ENCODE data around the gene ANKRD44. TPM values are rescaled to one million over a fixed set of nuclear protein-coding genes. Genes with fewer than 3 reads are reported as not detected.
"Not testable (repeated sequence)": the region's sequence is repeated elsewhere in the genome, so short reads cannot be mapped to it uniquely, and the experiment has no call there.

ANKRD44 gene
- total RNA-seq, 6 experiments from 2014 or later = 3.8 to 5.7 (median 4.7) TPM

DNA sequence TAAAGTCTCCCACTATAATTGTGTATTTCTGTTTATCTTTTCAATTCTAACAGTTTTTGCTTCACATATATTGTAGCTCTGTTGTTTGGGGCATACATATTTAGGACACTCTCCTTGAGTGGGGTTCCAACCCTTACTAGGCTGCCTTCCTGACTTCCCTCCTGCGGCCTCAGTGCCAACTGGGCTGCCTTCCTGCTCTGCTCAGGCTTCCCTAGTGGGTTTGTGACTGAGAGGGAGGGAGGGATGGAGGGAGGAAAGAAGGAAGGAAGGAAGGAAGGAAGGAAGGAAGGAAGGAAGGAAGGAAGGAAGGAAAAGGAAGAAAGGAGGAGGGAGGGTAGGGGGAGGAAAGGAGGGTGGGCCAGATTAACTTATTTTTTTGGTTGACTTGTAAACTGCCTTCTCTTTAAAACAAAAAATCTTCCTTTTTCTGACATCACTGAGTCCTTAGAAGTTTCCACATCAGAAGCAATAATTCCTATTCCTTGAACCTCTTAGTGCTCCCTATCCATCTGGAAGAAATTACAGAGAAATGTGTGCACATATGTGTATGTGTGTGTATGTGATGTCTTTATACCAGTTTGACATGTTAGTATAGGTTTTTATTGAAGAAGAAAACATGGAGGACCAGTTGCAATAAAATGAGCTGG is 238.7 kb downstream of the ANKRD44 start:
- Mint-ChIP-seq H3K27ac (no peak overlapping the region), H3K4me3 (no peak overlapping the region; the same call in 1 of the 2 replicates), H3K27me3 (ENCODE audit: insufficient read depth) (no peaks in the 10 kb centered on the region), H3K4me1 (ENCODE audit: low read depth) (peaks cover 19% of the 10 kb centered on the region), H3K9me3 (no peaks in the 10 kb centered on the region), H3K36me3 (ENCODE audit: low read depth) (no peaks in the 10 kb centered on the region)
- TF ChIP-seq CTCF (IDR thresholded peaks at IDR 0.05) = no peak
- no peak for DNase-seq

DNA sequence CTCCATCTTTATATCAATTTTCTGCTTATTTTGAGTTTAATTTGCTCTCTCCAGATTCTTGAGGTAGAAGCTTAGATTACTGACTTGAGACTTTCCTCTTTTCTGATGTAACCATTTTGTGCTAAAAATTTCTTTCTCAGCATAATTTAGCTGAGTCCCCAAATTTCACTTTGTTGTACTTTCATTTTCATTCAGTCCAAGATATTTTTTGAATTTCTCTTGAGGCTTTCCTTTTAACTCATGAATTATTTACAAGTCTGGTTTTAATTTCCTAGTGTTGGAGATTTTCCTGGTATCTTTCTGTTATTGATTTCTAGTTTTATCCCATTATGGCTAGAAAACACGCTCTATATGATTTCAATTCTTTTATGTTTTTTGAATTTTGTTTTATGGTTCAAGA is 239.4 kb downstream of the ANKRD44 start:
- Mint-ChIP-seq H3K4me1 (ENCODE audit: low read depth) (peaks cover 19% of the 10 kb centered on the region), H3K27ac (no peak overlapping the region), H3K4me3 (peak overlapping the region; percentile 29; the same call in 1 of the 2 replicates), H3K9me3 (no peaks in the 10 kb centered on the region), H3K27me3 (ENCODE audit: insufficient read depth) (no peaks in the 10 kb centered on the region), H3K36me3 (ENCODE audit: low read depth) (no peaks in the 10 kb centered on the region)
- TF ChIP-seq CTCF (IDR thresholded peaks at IDR 0.05) = no peak
- DNase-seq = no peak

- H3K9me3 Mint-ChIP-seq = no peaks in the 10 kb centered on the region
- peaks cover under 1% of the 10 kb centered on the region; the same call in 1 of the 2 replicates for H3K27me3 Mint-ChIP-seq (ENCODE audit: insufficient read depth)
- no peak overlapping the region for H3K4me3 Mint-ChIP-seq
- H3K4me1 Mint-ChIP-seq (ENCODE audit: low read depth) = peaks cover 19% of the 10 kb centered on the region
- no peak for DNase-seq
- no peaks in the 10 kb centered on the region for H3K36me3 Mint-ChIP-seq (ENCODE audit: low read depth)
- no peak overlapping the region for H3K27ac Mint-ChIP-seq
- TF ChIP-seq CTCF (IDR thresholded peaks at IDR 0.05) = no peak
Measured at GRCh38 chr2:197069958-197070357, 240.6 kb downstream of the ANKRD44 start.

DNA sequence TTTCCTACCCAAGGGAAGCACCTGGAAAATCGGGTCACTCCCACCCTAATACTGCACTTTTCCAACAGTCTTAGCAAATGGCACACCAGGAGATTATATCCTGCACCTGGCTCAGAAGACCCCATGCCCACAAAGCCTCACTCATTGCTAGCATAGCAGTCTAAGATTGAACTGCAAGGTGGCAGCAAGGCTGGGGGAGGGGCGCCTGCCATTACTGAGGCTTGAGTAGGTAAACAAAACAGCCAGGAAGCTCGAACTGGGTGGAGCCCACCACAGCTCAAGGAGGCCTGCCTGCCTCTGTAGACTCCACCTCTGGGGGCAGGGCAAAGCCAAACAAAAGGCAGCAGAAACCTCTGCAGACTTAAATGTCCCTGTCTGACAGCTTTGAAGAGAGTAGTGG is 248.0 kb downstream of the ANKRD44 start:
- H3K27ac Mint-ChIP-seq; H3K36me3 Mint-ChIP-seq (ENCODE audit: low read depth); H3K4me3 Mint-ChIP-seq; DNase-seq; H3K4me1 Mint-ChIP-seq (ENCODE audit: low read depth); H3K9me3 Mint-ChIP-seq; H3K27me3 Mint-ChIP-seq (ENCODE audit: insufficient read depth): not testable (repeated sequence)

GRCh38 chr2:197059477-197059876 is 251.1 kb downstream of the ANKRD44 start:
- Mint-ChIP-seq H3K27me3 (ENCODE audit: insufficient read depth) (peaks cover 1% of the 10 kb centered on the region; the same call in 1 of the 2 replicates), H3K27ac (no peak overlapping the region), H3K36me3 (ENCODE audit: low read depth) (peaks cover 11% of the 10 kb centered on the region), H3K4me3 (no peak overlapping the region), H3K4me1 (ENCODE audit: low read depth) (no peaks in the 10 kb centered on the region), H3K9me3 (peaks cover 14% of the 10 kb centered on the region)
- no peak for DNase-seq
- TF ChIP-seq CTCF (IDR thresholded peaks at IDR 0.05) = no peak

DNA sequence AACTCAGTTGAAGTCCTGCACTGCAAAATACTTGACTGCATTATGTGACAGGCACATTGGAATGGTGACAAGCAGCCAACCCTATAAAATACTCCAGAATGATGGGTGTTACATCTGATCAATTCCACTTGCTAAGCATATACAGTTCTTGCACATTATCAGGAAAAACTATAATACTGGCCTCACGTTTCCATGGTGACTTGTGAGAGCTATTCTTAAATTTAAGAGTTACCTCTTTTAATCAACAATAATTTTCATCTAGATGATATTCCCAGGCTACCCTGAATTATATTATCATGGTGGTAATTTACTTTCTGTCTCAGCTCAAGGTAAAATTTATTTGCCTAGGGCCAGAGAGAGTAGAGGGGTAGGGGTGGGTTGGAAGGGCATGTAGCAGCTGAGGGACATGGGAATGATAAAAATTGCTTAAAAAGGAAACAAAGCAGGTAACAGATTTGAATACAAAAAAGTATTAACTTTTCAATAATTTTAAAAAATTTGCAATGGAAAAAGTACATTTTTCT is 251.7 kb downstream of the ANKRD44 start:
- peaks cover 12% of the 10 kb centered on the region for H3K36me3 Mint-ChIP-seq (ENCODE audit: low read depth)
- H3K4me1 Mint-ChIP-seq (ENCODE audit: low read depth) = no peaks in the 10 kb centered on the region
- peaks cover 15% of the 10 kb centered on the region for H3K9me3 Mint-ChIP-seq
- H3K27me3 Mint-ChIP-seq (ENCODE audit: insufficient read depth) = peaks cover 1% of the 10 kb centered on the region; the same call in 1 of the 2 replicates
- H3K4me3 Mint-ChIP-seq = no peak overlapping the region
- no peak for TF ChIP-seq CTCF (IDR thresholded peaks at IDR 0.05)
- H3K27ac Mint-ChIP-seq = no peak overlapping the region
- no peak for DNase-seq

All from HFFc6 (cell line).